NCI-H128 (cell line): ENCODE results near the gene FER1L5.

Experiments used
- DNase-seq: peaks from one replicate; lab custom pipeline; 2025; ENCODE audit not compliant: unreplicated experiment; lab: John Stamatoyannopoulos, UW

FER1L5 gene

DNA sequence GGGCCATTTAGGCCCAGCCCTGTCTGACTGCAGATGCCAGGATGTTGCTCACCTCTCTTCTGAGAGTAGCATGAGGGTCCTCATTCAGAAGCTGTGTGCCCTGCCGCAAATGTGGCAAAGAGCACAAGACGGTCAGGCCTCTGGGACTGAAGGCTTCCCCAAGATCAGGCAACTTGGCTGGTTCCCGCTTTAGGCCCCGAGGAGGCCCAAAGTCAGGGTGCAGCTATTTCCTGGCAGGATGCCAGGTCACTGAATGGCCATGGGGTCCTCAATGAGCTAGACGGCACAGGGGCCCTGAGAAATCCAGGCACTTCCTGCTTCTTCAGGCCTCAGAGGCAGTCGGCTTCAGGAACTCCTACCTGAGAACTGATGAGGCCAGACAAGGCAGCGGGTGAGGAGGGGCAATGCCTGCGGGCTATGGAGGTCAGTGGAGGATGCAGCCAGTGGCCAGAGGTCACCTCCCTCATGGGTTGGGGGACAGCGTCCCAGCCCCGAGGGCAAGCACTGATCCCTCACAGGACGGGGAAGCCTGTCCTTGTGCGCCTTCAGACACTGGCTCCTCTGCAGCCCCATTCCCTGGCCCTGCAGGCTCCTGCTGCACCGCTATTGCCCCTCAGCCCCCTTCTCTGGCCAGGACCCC, 52.4 kb downstream of the FER1L5 start:
- no peak for DNase-seq

DNA sequence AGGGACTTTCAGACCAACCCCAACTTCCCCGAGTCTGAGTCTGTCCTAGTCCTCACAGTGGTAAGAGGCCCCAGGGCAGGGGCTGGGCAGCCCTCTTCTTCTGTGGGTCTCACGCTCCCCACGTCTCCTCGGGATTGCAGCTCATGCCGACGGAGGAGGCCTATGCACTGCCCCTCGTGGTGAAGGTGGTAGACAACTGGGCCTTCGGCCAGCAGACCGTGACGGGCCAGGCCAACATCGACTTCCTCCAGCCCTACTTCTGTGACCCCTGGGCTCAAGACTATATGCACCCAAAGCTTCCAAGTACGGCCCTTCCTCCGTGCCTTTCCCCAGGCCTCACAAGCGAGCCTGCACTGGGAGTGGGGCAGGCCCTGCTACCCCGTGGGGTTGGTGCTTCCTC, 53.0 kb downstream of the FER1L5 start:
- DNase-seq: no peak

DNA sequence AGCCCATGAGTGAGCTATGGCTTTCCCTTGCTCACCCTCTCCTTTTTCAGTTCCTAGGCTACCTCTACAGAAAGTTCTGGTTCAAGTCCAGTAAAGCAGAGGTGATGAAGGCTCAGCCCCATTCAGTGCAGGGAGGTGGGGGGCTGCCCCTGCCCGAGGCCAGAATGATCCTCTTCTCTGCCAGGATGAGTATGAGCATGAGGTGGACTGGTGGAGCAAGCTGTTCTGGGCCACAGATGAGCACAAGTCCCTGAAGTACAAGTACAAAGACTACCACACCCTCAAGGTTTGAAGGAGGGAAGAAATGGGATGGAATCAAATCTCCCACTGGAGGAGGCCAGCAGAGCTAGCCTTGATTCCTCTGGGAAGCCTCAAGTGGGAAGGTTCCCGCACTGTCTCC, 54.9 kb downstream of the FER1L5 start:
- DNase-seq: no peak

DNA sequence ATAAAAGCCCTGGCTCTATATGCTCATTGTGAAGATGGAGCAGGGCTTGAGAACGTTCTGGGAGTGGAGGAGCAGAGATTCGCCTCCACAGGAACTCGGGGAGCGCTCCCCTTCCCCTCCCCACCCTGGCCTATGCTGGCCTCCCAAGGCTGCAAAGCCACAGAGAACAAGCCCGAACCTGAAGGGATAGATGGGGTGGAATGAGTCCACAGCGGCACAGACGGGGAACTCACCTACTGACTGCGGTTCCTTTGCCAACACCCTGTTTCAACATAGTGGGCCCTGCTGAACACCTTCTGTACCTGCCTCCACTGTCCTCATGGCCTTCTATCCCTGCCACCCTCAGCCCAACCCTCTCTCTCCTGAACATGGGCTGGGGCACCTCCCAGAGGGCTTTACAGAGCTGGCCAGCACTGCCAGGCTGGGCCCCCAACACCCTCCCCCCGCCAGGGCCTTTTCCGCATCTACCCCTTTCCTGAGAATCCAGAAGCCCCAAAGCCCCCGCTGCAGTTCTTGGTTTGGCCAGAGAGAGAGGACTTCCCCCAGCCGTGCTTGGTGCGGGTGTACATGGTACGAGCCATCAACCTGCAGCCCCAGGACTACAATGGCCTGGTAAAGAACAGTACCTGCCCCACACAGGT, 55.8 kb downstream of the FER1L5 start:
- no peak for DNase-seq

DNA sequence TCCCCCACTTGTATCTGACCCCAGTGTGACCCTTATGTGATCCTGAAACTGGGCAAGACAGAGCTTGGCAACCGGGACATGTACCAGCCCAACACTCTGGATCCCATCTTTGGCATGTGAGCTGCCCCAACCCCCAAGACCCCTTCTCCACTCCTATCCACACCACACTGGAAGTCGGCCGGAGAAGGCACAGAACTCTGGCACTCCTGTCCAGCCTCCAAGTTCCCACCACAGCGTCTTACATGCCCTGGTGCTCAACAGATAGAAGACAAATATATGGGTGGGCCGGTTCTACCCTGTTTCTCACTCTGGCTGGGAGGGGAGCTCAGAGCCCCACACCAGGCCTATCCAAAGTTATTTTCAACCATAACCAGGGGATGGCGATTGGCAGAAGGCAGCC, 56.5 kb downstream of the FER1L5 start:
- no peak for DNase-seq

DNA sequence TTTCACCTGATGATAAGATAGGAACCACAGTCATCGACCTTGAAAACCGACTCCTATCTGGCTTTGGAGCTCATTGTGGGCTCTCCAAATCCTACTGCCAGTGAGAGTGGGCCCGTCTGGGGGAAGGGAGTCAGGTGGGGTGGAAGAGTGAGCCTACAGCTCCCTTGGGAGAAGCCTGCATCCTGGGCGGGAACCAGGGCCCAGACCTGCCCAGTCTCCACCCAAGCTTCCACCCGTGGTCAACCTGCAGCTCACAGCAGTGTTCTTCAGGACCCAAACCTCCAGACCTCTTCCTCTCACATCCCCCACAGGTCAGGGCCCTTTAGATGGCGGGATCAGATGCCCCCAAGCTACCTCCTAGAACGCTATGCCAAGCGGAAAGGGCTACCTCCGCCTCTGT, 57.1 kb downstream of the FER1L5 start:
- no peak for DNase-seq

DNA sequence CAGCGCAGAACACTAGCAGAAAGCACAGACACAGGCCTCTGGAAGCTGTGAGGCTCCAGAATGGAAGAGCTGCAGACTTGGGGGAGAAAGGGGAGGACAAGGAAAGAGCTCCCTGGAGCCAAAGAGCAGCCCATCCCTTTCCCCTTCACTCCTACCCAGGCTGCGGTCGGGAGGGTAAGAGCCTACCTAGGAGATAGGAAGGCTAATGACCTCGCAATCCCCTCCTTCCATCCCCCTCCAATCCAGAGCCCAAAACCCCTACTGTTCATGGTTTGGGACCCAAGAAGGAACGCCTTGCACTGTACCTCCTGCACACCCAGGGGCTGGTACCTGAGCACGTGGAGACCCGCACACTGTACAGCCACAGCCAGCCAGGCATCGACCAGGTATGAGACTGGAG, 57.5 kb downstream of the FER1L5 start:
- DNase-seq: no peak

DNA sequence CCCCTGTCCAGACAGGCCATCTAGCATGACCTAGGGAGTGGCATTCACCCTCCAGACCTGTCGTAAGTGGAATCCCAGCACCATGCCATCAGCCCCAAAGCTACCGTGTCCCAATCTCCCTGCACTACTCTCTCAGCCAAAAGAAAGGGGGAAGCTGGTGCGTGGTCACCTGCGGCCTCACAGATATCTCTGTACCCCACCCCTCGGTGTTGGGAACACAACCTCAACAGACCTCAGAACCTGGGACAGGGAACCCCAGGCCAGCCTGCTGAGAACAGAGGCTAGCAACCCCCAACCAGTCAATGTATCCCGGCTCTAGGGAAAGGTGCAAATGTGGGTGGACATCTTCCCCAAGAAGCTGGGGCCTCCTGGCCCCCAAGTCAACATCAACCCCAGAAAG, 59.1 kb downstream of the FER1L5 start:
- no peak for DNase-seq

DNA sequence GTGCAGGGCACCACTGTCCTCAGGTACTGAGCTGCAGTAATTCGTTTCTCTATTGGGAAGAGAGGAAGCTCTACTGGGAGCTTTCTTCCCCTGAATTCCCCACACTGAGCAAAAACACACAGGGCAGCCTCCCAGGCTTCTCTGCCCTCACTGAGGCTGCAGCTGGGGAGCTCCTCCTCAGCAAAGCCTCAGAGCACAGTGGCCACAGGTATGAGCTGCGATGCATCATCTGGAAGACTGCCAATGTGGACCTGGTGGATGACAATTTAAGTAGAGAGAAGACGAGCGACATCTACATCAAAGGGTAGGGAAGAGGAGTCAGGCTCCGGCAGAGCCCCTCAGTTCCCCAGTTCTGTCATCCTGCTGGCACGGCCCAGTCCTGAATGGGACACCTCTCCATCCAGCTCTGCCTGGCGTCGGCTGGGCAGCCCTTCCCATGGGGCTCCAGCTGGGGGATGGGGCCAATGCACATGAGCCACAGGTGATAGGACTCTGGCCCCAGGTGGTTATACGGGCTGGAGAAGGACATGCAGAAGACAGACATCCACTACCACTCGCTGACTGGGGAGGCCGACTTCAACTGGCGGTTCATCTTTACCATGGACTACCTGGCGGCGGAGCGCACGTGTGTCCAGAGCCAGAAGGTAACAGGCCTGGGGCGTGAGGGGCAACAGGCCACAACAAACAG, 59.7 kb downstream of the FER1L5 start:
- DNase-seq: no peak

DNA sequence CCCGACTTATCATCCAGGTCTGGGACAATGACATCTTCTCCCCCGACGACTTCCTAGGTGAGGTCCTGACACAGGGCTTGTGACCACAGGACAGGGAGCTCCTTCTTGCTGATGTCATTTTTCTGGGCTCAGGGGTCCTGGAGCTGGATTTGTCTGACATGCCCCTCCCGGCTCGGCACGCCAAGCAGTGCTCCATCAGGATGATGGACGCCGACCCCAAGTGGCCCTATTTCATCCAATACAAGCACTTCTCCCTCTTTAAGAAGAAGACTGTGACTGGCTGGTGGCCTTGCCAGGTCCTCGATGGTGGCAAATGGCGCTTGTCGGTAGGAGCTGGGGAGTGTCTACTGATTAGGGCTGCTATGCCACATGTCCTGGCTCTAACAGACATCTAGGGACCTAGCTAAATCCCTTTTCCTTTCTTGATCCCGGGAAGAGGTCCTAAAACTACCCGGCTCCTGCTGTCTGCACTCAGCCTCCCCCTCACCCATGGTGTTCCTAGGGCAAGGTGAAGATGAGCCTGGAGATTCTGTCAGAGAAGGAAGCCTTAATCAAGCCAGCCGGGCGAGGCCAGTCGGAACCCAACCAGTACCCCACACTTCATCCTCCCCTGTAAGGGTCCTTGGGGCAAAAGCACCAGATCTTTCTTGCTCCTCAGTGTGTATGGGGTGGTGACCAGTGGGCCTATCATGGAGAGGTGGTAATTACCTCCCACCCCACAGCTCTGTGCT, 60.6 kb downstream of the FER1L5 start:
- DNase-seq: no peak

DNA sequence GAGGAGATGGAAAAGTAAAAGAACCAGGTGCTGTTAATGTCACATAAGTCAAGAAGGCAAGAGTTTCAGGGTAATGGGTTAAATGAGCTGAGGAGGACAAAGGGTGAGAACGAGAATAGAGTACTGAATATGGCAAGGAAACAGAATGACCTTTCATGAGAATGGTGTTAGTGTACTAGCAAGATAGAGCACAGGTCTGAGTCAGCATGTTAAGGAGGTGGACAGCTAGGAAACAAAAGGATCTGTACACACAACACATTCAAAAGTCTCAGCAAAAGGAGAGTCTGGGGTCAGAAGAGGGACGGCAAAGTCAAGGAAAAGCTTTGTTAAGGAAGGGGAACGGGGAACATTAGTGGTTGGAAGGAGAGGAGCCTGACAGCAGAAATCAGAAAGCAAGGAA, 68.4 kb downstream of the FER1L5 start:
- DNase-seq: no peak

DNA sequence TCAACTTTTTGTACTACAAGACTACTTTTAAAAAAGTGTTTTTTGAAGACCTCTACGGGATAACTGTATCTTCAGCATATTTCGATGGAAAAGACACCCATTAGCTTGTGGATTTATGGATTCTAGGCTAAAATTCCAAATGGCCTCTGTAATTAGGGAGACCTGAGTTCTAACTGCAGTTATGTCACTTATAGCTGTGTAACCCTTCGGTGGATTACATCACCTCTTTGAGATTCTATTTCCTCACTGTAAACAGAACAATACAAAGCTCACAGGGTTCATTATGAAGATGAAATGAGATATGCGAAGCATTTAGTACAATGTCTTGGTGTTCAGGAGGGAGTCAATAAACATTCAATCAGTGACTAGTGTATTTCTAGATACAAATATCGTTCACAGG, 73.1 kb downstream of the FER1L5 start:
- DNase-seq: no peak

DNA sequence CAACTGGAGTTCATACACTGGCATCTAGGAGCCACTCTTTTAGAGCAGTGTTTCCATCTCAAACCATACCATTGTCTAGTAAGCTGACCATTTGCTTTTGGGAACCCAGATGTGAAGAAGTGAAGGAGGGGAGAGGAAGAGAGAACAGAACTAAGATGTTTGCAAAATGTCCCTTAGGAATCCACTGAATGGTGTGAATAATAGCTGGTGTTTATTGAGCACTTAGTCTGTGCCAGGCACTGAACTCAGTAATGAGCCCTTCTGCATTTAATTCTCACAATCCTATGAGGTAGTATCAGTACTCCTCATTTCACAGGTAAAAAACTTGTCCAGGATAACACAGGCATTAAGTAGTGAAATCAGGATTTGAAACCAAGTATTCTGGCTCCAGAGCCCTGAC, 73.8 kb downstream of the FER1L5 start:
- no peak for DNase-seq

DNA sequence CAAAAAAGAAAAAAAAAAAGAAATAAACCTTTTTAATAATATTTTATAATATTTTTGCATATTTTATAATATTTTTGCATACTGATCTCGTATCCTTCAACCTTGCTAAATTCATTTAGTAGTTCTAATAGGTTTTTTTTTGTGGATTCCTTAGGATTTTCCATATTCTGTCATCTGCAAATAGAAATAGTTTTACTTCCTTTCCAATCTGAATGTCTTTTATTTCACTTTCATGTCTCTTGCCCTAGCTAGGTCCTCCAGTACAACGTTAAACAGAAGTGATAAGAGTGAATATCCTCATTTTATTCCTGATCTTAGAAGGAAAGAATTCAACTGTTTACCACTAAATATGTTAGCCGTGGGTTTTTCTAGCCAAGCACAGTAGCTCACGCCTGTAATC, 83.6 kb downstream of the FER1L5 start:
- DNase-seq: no peak

DNA sequence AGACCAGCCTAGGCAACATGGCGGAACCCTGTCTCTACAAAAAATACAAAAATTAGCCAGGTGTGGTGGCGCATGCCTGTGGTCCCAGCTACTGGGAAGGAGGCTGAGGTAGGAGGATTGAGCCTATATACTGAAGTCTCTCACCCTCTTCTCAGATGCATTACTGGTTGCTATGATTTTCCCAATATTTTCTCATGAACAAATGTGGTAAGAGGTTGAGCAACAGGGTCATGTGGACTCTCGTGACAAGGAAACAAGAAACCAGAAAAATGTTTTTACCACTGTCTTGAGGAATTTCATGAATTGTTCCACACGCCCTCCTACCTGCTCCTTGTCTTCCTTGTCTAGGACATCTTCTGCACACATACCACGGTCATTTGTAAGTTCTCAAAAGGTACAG, 84.9 kb downstream of the FER1L5 start:
- no peak for DNase-seq

DNA sequence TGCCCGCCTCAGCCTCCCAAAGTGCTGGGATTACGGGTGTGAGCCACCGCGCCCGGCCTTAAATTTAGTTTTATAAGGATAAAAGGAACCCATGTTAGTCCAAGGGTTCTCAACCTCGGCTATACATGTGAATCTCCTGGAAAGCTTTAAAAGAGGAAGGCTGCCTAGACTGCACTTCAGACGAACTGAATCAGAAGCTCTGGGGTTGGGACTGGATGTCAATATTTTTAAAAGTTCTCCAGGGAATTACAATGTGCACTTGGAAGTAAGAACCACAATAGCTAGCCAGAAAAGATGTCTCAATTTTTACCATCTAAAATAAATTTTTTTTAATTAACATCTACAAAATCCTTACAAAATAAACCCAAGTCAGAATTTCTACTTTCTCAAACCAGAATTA, 87.2 kb downstream of the FER1L5 start:
- DNase-seq: no peak

DNA sequence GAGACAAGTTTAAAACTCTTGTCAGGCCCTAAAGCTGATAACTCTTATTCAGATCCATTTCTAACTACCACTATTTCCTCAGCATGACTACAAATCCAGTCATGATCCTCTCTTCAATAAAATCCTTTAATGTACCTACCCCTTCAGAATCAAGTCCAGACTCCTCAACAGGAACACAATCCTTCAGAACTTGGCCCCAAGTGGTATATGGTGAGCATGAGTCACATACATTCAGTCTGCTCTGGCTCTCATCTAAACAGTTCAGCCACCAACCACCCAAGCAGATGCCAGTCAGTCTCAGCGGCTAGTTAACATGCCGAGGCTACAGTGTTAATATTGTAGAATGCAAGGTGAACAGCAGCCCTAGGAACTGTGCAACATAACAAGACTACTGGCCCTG, 87.6 kb downstream of the FER1L5 start:
- no peak for DNase-seq

DNA sequence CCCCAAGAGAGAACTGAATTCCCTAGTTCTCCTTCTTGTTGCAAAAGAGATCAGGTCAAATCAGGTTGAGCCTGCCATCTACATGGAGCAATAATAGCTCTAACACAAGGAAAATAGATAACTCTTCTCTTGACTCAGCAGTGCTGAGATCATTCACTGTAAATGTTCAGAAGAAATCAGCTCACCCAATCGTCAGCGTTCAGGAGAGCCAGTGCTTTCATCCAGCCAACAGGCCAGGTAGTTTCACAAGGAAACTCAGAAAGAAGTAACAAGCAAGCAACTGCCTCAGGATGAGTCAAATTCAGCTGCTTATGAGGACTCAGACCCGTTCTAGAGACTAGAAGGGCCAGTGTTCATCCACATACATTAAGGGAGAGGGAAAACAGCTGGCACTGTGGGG, 91.4 kb downstream of the FER1L5 start:
- DNase-seq: no peak

DNA sequence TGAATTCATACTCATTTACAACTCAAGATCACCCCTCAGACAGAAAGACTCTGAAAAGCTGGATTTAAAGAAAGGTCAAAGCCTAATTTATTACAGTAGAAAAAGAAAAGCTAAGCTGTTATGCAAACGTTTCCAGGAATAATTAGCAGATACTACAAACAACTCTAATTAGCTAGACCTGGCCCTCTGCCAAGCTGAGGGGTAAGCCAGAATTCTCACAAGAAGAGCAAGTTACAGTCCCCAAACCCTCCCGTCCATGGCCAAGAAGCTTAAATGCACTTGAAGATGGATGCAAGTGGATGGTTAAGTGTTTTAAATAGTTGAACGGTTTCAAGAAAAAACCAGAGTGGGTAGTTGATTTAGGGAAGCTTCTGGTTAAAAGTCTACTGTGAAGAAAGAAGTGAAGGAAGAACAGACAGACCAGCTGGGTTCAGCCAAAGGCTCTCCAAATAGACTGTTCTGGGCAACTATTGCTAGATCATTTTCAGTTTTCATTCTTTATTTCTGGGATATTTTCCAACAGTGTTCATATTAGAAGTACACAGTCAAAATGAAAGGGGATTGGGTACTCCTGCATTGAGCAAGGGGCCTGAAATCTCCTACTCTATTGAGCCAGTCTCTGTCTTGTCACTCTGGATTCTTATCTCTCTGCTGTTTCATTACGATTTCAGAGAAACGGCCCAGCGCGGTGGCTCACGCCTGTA, 92.5 kb downstream of the FER1L5 start:
- no peak for DNase-seq

DNA sequence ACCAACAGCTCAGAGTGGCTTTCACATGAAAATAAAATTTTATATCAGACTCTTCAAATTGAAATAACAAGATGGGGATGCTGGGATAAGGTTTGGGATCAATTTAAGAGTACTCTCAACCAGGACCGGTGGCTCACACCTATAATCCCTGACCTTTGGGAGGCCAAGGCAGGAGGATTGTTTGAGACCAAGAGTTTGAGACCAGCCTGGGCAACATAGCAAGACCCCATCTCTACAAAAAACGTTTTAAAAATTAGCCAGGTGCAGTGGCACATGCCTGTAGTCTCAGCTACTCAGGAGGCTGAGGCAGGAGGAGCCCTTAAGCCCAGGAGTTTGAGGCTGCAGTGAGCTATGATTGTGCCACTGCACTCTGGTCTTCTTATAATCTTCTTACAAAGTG, 94.7 kb downstream of the FER1L5 start:
- DNase-seq: no peak

DNA sequence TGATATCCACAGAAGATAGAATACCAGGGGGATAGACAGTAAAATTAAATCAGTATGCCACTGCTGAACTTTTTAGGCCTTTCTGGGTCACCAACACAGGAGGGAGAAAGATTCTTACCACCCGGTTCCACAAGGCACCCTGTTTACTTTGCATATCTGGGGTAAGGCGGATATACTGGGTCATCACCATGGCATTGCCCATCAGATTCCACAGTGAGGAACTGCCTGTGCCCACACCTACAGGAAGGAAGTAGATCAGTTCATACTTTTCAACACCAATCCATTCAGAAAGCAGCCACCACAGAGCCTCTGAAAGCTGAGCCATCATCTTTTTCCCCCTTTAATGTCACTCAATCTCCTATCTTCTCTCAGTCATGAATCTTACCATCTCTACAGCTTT, 95.3 kb downstream of the FER1L5 start:
- no peak for DNase-seq
